ENCODE measurements around the gene ZNF282. TPM values are rescaled to one million over a fixed set of nuclear protein-coding genes. Genes with fewer than 3 reads are reported as not detected.

ZNF282 gene
- total RNA-seq, 4 donors from 2014 or later: 19.7 to 31.5 (median 25.1) TPM

- H3K36me3 ChIP-seq: peaks cover 0 to 85% (median 5%) of the 10 kb centered on the region in 3 donors
- no peaks in the 10 kb centered on the region for H3K9me3 ChIP-seq
- DNase-seq (ENCODE audit: low spot score in 2 of 2): no peak
- H3K4me1 ChIP-seq: no peaks in the 10 kb centered on the region
- no peak overlapping the region for H3K27ac ChIP-seq
- TF ChIP-seq POLR2A (IDR thresholded peaks at IDR 0.05) (no peak), EP300 (IDR thresholded peaks at IDR 0.05) (no peak), CTCF (IDR thresholded peaks at IDR 0.05) (no peak)
- H3K4me3 ChIP-seq: no peak overlapping the region
- H3K27me3 ChIP-seq: no peaks in the 10 kb centered on the region
Observed at GRCh38 chr7:149166630-149167352, 28.6 kb upstream of the ZNF282 start.

GRCh38 chr7:149171892-149172533 lies 23.3 kb upstream of the ZNF282 start:
- DNase-seq (ENCODE audit: low spot score in 2 of 2): no peak
- 82 to 85% methylated on average over 9 of the region's 9 CpGs for WGBS, 2 donors
- TF ChIP-seq EP300 (IDR thresholded peaks at IDR 0.05) (no peak), CTCF (IDR thresholded peaks at IDR 0.05) (no peak), POLR2A (IDR thresholded peaks at IDR 0.05) (no peak)
- peaks cover 0 to 85% (median 6%) of the 10 kb centered on the region in 3 donors for H3K36me3 ChIP-seq
- H3K4me1 ChIP-seq: no peaks in the 10 kb centered on the region
- H3K4me3 ChIP-seq: no peak overlapping the region
- H3K27me3 ChIP-seq: no peaks in the 10 kb centered on the region
- H3K9me3 ChIP-seq: no peaks in the 10 kb centered on the region
- no peak overlapping the region for H3K27ac ChIP-seq

- Histone ChIP-seq H3K9me3 (no peaks in the 10 kb centered on the region), H3K27ac (no peak overlapping the region), H3K4me1 (no peaks in the 10 kb centered on the region), H3K36me3 (peaks cover 0 to 85% (median 6%) of the 10 kb centered on the region in 3 donors), H3K27me3 (no peaks in the 10 kb centered on the region), H3K4me3 (no peak overlapping the region)
- no peak for DNase-seq (ENCODE audit: low spot score in 2 of 2)
- TF ChIP-seq EP300 (IDR thresholded peaks at IDR 0.05) (no peak), CTCF (IDR thresholded peaks at IDR 0.05) (no peak), POLR2A (IDR thresholded peaks at IDR 0.05) (no peak)
- 86 to 98% methylated on average over 1 of the region's 1 CpG for WGBS, 2 donors
Observed at GRCh38 chr7:149172534-149172920, 22.8 kb upstream of the ZNF282 start.

GRCh38 chr7:149175150-149175549 lies 20.2 kb upstream of the ZNF282 start:
- H3K4me3 ChIP-seq: no peak overlapping the region
- no peak for TF ChIP-seq CTCF (IDR thresholded peaks at IDR 0.05)
- no peak for TF ChIP-seq POLR2A (IDR thresholded peaks at IDR 0.05)
- no peak for TF ChIP-seq EP300 (IDR thresholded peaks at IDR 0.05)
- 91 to 92% methylated on average over 2 of the region's 2 CpGs for WGBS, 2 donors
- no peaks in the 10 kb centered on the region for H3K4me1 ChIP-seq
- H3K27me3 ChIP-seq: no peaks in the 10 kb centered on the region
- H3K9me3 ChIP-seq: no peaks in the 10 kb centered on the region
- H3K36me3 ChIP-seq: peaks cover 4 to 86% (median 6%) of the 10 kb centered on the region in 3 donors
- DNase-seq (ENCODE audit: low spot score in 2 of 2): no peak
- H3K27ac ChIP-seq: no peak overlapping the region

GRCh38 chr7:149179241-149179640 lies 16.1 kb upstream of the ZNF282 start:
- Histone ChIP-seq H3K27ac (no peak overlapping the region), H3K4me3 (no peak overlapping the region), H3K36me3 (peaks cover 4 to 74% (median 6%) of the 10 kb centered on the region in 3 donors), H3K4me1 (no peaks in the 10 kb centered on the region), H3K27me3 (no peaks in the 10 kb centered on the region), H3K9me3 (no peaks in the 10 kb centered on the region)
- no peak for DNase-seq (ENCODE audit: low spot score in 2 of 2)
- WGBS, 2 donors: 96 to 97% methylated on average over 18 to 19 of the region's 19 CpGs
- TF ChIP-seq EP300 (IDR thresholded peaks at IDR 0.05) (no peak), POLR2A (IDR thresholded peaks at IDR 0.05) (no peak), CTCF (IDR thresholded peaks at IDR 0.05) (no peak)

Data from tibial nerve (tissue), 4 donors.